SK-N-SH (cell line): ENCODE data around the gene SMS. TPM values are rescaled to one million over a fixed set of nuclear protein-coding genes. Genes with fewer than 3 reads are reported as not detected.

ENCODE experiments used
- CTCF ChIA-PET: fragments of 300-600, 350-600 bp; formaldehyde crosslinking; extraction: SDS; loops from one replicate; lab custom pipeline; 2021; lab: Yijun Ruan, JAX
- POLR2A ChIA-PET: fragments of 350-600 bp; sonication (Branson Sonifier 250); formaldehyde crosslinking; extraction: SDS; loops from one replicate; lab custom pipeline; 2020; ENCODE audit warnings: antibody characterized with exemption, inconsistent platforms; lab: Yijun Ruan, JAX
- DNase-seq: peaks from one replicate; pipeline ENCODE4 v3.0.0; 2012
- H2AFZ ChIP-seq: fragments of 200-600 bp; sonication (generic); 2 replicates; pipeline ENCODE4 v1.8.1; 2016; ENCODE audit warnings: antibody characterized with exemption, mild to moderate bottlenecking, low read depth
- H3F3A ChIP-seq: fragments of 200-600 bp; sonication (generic); replicated peaks from 2 replicates; pipeline ENCODE3; 2016; ENCODE audit warnings: antibody characterized with exemption, mild to moderate bottlenecking; ENCODE audit not compliant: insufficient read depth
- H3K27ac ChIP-seq, 2 experiments: fragments of 200-500 bp in 1 of 2; fragments of 200-600 bp in 1 of 2; sonication (Bioruptor generic) in 1 of 2; sonication (generic), shearing (Covaris generic) in 1 of 2; 2 replicates each; pipeline versions ENCODE4 v1.5.1 to v1.6.1; 2014 to 2016; ENCODE audit warnings: low read depth in 2 of 2, inconsistent platforms in 1 of 2, low read length in 1 of 2, mild to moderate bottlenecking in 1 of 2, mixed read lengths in 1 of 2
- H3K27me3 ChIP-seq: fragments of 200-600 bp; sonication (generic), shearing (Covaris generic); 2 replicates; pipeline ENCODE4 v1.6.1; 2016; ENCODE audit warnings: mixed run types; ENCODE audit not compliant: insufficient read depth
- H3K36me3 ChIP-seq, 2 experiments: fragments of 200-500 bp in 1 of 2; fragments of 200-600 bp in 1 of 2; sonication (Bioruptor generic) in 1 of 2; sonication (generic) in 1 of 2; replicated peaks in 1 of 2; 2 replicates each; pipeline versions ENCODE3 to v1.5.1; 2014 to 2016; ENCODE audit warnings: low read length in 1 of 2, mild to moderate bottlenecking in 1 of 2; ENCODE audit not compliant: insufficient read depth in 2 of 2, control insufficient read depth in 1 of 2
- H3K4me1 ChIP-seq, 2 experiments: fragments of 200-500 bp in 1 of 2; fragments of 200-600 bp in 1 of 2; sonication (Bioruptor generic) in 1 of 2; sonication (generic), shearing (Covaris generic) in 1 of 2; 2 replicates each; pipeline versions ENCODE4 v1.5.1 to v1.6.1; 2014 to 2016; ENCODE audit warnings: low read depth in 1 of 2, low read length in 1 of 2, mixed run types in 1 of 2; ENCODE audit not compliant: insufficient read depth in 2 of 2, control insufficient read depth in 1 of 2
- H3K4me2 ChIP-seq: fragments of 200-600 bp; sonication (generic), shearing (Covaris generic); 2 replicates; pipeline ENCODE4 v1.6.1; 2017; ENCODE audit warnings: mixed run types
- H3K4me3 ChIP-seq, 2 experiments: fragments of 200-500 bp in 1 of 2; fragments of 200-600 bp in 1 of 2; sonication (Bioruptor generic) in 1 of 2; sonication (generic), shearing (Covaris generic) in 1 of 2; 2 replicates each; pipeline versions ENCODE4 v1.5.1 to v1.8.1; 2014 to 2016; ENCODE audit warnings: low read depth in 2 of 2, inconsistent platforms in 1 of 2, low read length in 1 of 2, mild to moderate bottlenecking in 1 of 2, mixed read lengths in 1 of 2, moderate library complexity in 1 of 2
- H3K79me2 ChIP-seq: fragments of 200-600 bp; sonication (generic); 2 replicates; pipeline ENCODE4 v1.8.1; 2017; ENCODE audit warnings: mild to moderate bottlenecking; ENCODE audit not compliant: insufficient read depth
- H3K9ac ChIP-seq: fragments of 200-600 bp; sonication (generic); 2 replicates; pipeline ENCODE4 v1.6.1; 2017; ENCODE audit warnings: mixed run types
- H3K9me2 ChIP-seq: fragments of 200-600 bp; sonication (generic); 2 replicates; pipeline ENCODE4 v1.6.1; 2017; ENCODE audit warnings: mixed run types
- H3K9me3 ChIP-seq: fragments of 200-600 bp; sonication (generic); 2 replicates; pipeline ENCODE4 v1.6.1; 2017; ENCODE audit warnings: mixed run types, mild to moderate bottlenecking, moderate library complexity
- H4K20me1 ChIP-seq: fragments of 200-600 bp; sonication (generic); 2 replicates; pipeline ENCODE4 v1.6.1; 2017; ENCODE audit warnings: mild to moderate bottlenecking, mixed run types; ENCODE audit not compliant: insufficient read depth
- CHD2 ChIP-seq: fragments of 150-350 bp; IDR thresholded peaks from 2 replicates; pipeline ENCODE4 v1.6.1; 2018; ENCODE audit warnings: low read length; ENCODE audit not compliant: partially characterized antibody
- ELF1 ChIP-seq: IDR thresholded peaks from 2 replicates; pipeline ENCODE4 v1.4.0; 2012
- EP300 ChIP-seq, 2 experiments: IDR thresholded peaks; 2 replicates each; pipeline versions ENCODE4 v1.4.0 to v1.6.1; 2012; ENCODE audit warnings: borderline replicate concordance in 1 of 2, low read depth in 1 of 2, low read length in 1 of 2
- FOXM1 ChIP-seq: IDR thresholded peaks from 2 replicates; pipeline ENCODE4 v1.4.0; 2012; ENCODE audit warnings: low read depth, mild to moderate bottlenecking
- JUND ChIP-seq: IDR thresholded peaks from 2 replicates; pipeline ENCODE4 v1.4.0; 2012
- MEF2A ChIP-seq: IDR thresholded peaks from 2 replicates; pipeline ENCODE4 v1.4.0; 2012; ENCODE audit warnings: low read depth, borderline replicate concordance
- RCOR1 ChIP-seq: fragments of 150-350 bp; IDR thresholded peaks from 2 replicates; pipeline ENCODE4 v1.6.1; 2017; ENCODE audit warnings: antibody characterized with exemption, low read length
- RFX5 ChIP-seq: IDR thresholded peaks from 2 replicates; pipeline ENCODE4 v1.6.1; 2012; ENCODE audit warnings: mild to moderate bottlenecking, improper control_type of control experiment, low read length
- RXRA ChIP-seq: IDR thresholded peaks from 2 replicates; pipeline ENCODE4 v1.4.0; 2012; ENCODE audit warnings: low read depth, mild to moderate bottlenecking, borderline replicate concordance
- TAF1 ChIP-seq: IDR thresholded peaks from 2 replicates; pipeline ENCODE4 v1.6.1; 2012; ENCODE audit warnings: low read depth, mild to moderate bottlenecking, low read length, moderate library complexity, borderline replicate concordance
- TCF12 ChIP-seq: IDR thresholded peaks from 2 replicates; pipeline ENCODE4 v1.4.0; 2012
- TEAD4 ChIP-seq: IDR thresholded peaks from 2 replicates; pipeline ENCODE4 v1.4.0; 2012; ENCODE audit warnings: mild to moderate bottlenecking, borderline replicate concordance; ENCODE audit not compliant: insufficient read depth
- WGBS: methylation state at CpG from one replicate; pipeline ENCODE4 v1.1.6; 2017; ENCODE audit warnings: low lambda C conversion rate; 5-methylcytosine and 5-hydroxymethylcytosine counted together
- polyA plus RNA-seq, 3 experiments: library from polyadenylated mRNA; depleted of rRNA; stranded (reverse); fragments of >200 nt; gene quantifications; 2 replicates each; pipeline ENCODE4 v1.2.3, GENCODE V29; 2012
- TF ChIP-seq, protein P1 (sequence below): fragments of 200-600 bp; sonication (generic); IDR thresholded peaks from 2 replicates; pipeline ENCODE4 v1.6.1; 2017; ENCODE audit warnings: antibody characterized with exemption, mild to moderate bottlenecking, moderate library complexity
- TF ChIP-seq, protein P2 (sequence below): fragments of 150-350 bp; IDR thresholded peaks from 2 replicates; pipeline ENCODE4 v1.6.1; 2016; ENCODE audit warnings: mild to moderate bottlenecking, low read depth, low read length
- TF ChIP-seq, protein P3 (sequence below): IDR thresholded peaks from 2 replicates; pipeline ENCODE4 v1.4.0; 2012; ENCODE audit warnings: low read depth, borderline replicate concordance
- TF ChIP-seq, protein P4 (sequence below): IDR thresholded peaks from 2 replicates; pipeline ENCODE4; 2012
- TF ChIP-seq, protein P5 (sequence below): IDR thresholded peaks from 2 replicates; pipeline ENCODE4 v1.4.0; 2012; ENCODE audit warnings: low read depth

The SMS gene
- polyA plus RNA-seq, 1 of the 3 experiments (the other 2 are of a cell fraction): 116 TPM

DNA sequence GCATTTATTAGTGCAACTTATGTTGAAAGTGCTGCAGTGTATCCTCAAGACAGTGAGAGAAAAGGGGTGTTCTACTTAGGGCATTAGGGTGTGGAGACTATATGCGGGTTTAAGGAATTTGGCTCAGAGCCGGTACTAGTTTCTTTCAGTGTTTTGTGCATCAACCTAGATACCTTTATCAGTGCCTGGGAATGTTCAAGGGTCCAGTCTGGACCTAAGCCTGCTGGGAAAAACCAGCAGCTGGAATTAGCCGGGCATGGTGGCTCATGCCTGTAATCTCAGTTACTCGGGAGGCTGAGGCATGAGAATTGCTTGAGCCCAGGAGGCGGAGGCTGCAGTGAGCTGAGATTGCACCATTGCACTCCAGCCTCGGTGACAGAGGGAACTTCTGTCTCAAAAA, 99.0 kb downstream of the SMS start:
- WGBS: 41% methylated on average over 5 of the region's 6 CpGs

More for the DNA sequence above, 99.0 kb downstream of the SMS start:
- Histone ChIP-seq H3K79me2 (no peaks in the 10 kb centered on the region), H3F3A (no peaks in the 10 kb centered on the region), H3K4me1 (no peaks in the 10 kb centered on the region), H3K27ac (no peak overlapping the region), H3K4me2 (no peak overlapping the region), H3K27me3 (no peaks in the 10 kb centered on the region), H3K4me3 (no peak overlapping the region), H3K9ac (no peak overlapping the region), H3K9me3 (no peaks in the 10 kb centered on the region), H2AFZ (no peak overlapping the region), H3K9me2 (no peaks in the 10 kb centered on the region), H3K36me3 (no peaks in the 10 kb centered on the region), H4K20me1 (no peaks in the 10 kb centered on the region)
- CTCF ChIA-PET: no interaction called here
- TF ChIP-seq, protein P1, sequence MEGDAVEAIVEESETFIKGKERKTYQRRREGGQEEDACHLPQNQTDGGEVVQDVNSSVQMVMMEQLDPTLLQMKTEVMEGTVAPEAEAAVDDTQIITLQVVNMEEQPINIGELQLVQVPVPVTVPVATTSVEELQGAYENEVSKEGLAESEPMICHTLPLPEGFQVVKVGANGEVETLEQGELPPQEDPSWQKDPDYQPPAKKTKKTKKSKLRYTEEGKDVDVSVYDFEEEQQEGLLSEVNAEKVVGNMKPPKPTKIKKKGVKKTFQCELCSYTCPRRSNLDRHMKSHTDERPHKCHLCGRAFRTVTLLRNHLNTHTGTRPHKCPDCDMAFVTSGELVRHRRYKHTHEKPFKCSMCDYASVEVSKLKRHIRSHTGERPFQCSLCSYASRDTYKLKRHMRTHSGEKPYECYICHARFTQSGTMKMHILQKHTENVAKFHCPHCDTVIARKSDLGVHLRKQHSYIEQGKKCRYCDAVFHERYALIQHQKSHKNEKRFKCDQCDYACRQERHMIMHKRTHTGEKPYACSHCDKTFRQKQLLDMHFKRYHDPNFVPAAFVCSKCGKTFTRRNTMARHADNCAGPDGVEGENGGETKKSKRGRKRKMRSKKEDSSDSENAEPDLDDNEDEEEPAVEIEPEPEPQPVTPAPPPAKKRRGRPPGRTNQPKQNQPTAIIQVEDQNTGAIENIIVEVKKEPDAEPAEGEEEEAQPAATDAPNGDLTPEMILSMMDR: no peak
- no peak for TF ChIP-seq EP300 (IDR thresholded peaks at IDR 0.05; ENCODE audit: borderline replicate concordance in 1 of 2, low read depth in 1 of 2, low read length in 1 of 2)
- TF ChIP-seq, protein P2, sequence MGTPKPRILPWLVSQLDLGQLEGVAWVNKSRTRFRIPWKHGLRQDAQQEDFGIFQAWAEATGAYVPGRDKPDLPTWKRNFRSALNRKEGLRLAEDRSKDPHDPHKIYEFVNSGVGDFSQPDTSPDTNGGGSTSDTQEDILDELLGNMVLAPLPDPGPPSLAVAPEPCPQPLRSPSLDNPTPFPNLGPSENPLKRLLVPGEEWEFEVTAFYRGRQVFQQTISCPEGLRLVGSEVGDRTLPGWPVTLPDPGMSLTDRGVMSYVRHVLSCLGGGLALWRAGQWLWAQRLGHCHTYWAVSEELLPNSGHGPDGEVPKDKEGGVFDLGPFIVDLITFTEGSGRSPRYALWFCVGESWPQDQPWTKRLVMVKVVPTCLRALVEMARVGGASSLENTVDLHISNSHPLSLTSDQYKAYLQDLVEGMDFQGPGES: no peak
- no peak for TF ChIP-seq TAF1
- TF ChIP-seq RXRA: no peak
- TF ChIP-seq, protein P3, sequence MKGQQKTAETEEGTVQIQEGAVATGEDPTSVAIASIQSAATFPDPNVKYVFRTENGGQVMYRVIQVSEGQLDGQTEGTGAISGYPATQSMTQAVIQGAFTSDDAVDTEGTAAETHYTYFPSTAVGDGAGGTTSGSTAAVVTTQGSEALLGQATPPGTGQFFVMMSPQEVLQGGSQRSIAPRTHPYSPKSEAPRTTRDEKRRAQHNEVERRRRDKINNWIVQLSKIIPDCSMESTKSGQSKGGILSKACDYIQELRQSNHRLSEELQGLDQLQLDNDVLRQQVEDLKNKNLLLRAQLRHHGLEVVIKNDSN: no peak
- TF ChIP-seq MEF2A: no peak
- TF ChIP-seq, protein P4, sequence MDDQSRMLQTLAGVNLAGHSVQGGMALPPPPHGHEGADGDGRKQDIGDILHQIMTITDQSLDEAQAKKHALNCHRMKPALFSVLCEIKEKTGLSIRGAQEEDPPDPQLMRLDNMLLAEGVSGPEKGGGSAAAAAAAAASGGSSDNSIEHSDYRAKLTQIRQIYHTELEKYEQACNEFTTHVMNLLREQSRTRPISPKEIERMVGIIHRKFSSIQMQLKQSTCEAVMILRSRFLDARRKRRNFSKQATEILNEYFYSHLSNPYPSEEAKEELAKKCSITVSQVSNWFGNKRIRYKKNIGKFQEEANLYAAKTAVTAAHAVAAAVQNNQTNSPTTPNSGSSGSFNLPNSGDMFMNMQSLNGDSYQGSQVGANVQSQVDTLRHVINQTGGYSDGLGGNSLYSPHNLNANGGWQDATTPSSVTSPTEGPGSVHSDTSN: no peak
- no peak for TF ChIP-seq RCOR1
- TF ChIP-seq RFX5: no peak
- TF ChIP-seq, protein P5, sequence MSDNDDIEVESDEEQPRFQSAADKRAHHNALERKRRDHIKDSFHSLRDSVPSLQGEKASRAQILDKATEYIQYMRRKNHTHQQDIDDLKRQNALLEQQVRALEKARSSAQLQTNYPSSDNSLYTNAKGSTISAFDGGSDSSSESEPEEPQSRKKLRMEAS: no peak
- TF ChIP-seq TEAD4: no peak
- no peak for TF ChIP-seq ELF1
- TF ChIP-seq TCF12: no peak
- no peak for TF ChIP-seq JUND
- no peak for TF ChIP-seq CHD2
- TF ChIP-seq FOXM1: no peak
- DNase-seq: no peak
- POLR2A ChIA-PET: no interaction called here
